Neuronal stem cell (in vitro differentiated cells): Measurements from ENCODE around the gene SIAH3.
A peak's percentile ranks its signal among the peaks of the same experiment; 100 is the strongest.

ENCODE experiments used
- DNase-seq: peaks from one replicate; pipeline ENCODE4 v3.0.0-alpha.2; 2013; ENCODE audit warnings: low spot score
- H2AFZ ChIP-seq: one replicate; pipeline ENCODE4 v1.6.1; 2013; ENCODE audit warnings: mild to moderate bottlenecking, low read length, inconsistent platforms
- H2AK5ac ChIP-seq: 2 replicates; pipeline ENCODE4 v1.6.1; 2013; ENCODE audit warnings: low read depth, mild to moderate bottlenecking, inconsistent platforms, low read length, moderate library complexity, mixed read lengths
- H2BK120ac ChIP-seq: 2 replicates; pipeline ENCODE4 v1.6.1; 2013; ENCODE audit warnings: low read depth, mild to moderate bottlenecking, inconsistent platforms, low read length, moderate library complexity, mixed read lengths
- H2BK12ac ChIP-seq: one replicate; pipeline ENCODE4 v1.6.1; 2013; ENCODE audit warnings: low read length, inconsistent platforms
- H2BK15ac ChIP-seq: 2 replicates; pipeline ENCODE4 v1.6.1; 2013; ENCODE audit warnings: mild to moderate bottlenecking, low read length, inconsistent platforms, mixed read lengths
- H2BK5ac ChIP-seq: one replicate; pipeline ENCODE4 v1.6.1; 2013; ENCODE audit warnings: inconsistent platforms, mild to moderate bottlenecking, low read length, moderate library complexity
- H3K14ac ChIP-seq: one replicate; pipeline ENCODE4 v1.6.1; 2013; ENCODE audit warnings: low read length, inconsistent platforms
- H3K18ac ChIP-seq: 2 replicates; pipeline ENCODE4 v1.6.1; 2013; ENCODE audit warnings: low read length, inconsistent platforms
- H3K23ac ChIP-seq: 2 replicates; pipeline ENCODE4 v1.6.1; 2013; ENCODE audit warnings: low read depth, mild to moderate bottlenecking, mixed read lengths, low read length, inconsistent platforms; ENCODE audit not compliant: poor library complexity
- H3K27ac ChIP-seq: replicated peaks from 3 replicates; pipeline ENCODE4 v1.5.1; 2013; ENCODE audit warnings: low read length, inconsistent platforms
- H3K27me3 ChIP-seq, 3 experiments: 2 replicates each; pipeline ENCODE4 v1.6.1; 2013; ENCODE audit warnings: low read length in 3 of 3, mild to moderate bottlenecking in 2 of 3, inconsistent platforms in 1 of 3, low read depth in 1 of 3, mixed read lengths in 1 of 3, moderate library complexity in 1 of 3; ENCODE audit not compliant: control insufficient read depth in 3 of 3, insufficient read depth in 3 of 3
- H3K36me3 ChIP-seq, 2 donors: replicated peaks in 1 of 2; 2 replicates each; pipeline ENCODE4 v1.6.1; 2013; ENCODE audit warnings: low read length in 2 of 2; ENCODE audit not compliant: control insufficient read depth in 2 of 2, insufficient read depth in 2 of 2
- H3K4ac ChIP-seq: 2 replicates; pipeline ENCODE4 v1.6.1; 2013; ENCODE audit warnings: inconsistent platforms, mild to moderate bottlenecking, low read length, moderate library complexity
- H3K4me1 ChIP-seq, 2 donors: 1 replicate in 1 of 2; 2 replicates in 1 of 2; pipeline ENCODE4 v1.6.1; 2013; ENCODE audit warnings: low read length in 2 of 2, low read depth in 1 of 2; ENCODE audit not compliant: control insufficient read depth in 2 of 2, insufficient read depth in 1 of 2
- H3K4me2 ChIP-seq: one replicate; pipeline ENCODE4 v1.6.1; 2013; ENCODE audit warnings: mild to moderate bottlenecking, low read length, inconsistent platforms; ENCODE audit not compliant: insufficient read depth, poor library complexity, severe bottlenecking
- H3K4me3 ChIP-seq, 2 donors: 2 replicates each; pipeline ENCODE4 v1.5.1; 2013; ENCODE audit warnings: low read length in 2 of 2, mild to moderate bottlenecking in 2 of 2, inconsistent platforms in 1 of 2, moderate library complexity in 1 of 2
- H3K79me1 ChIP-seq: one replicate; pipeline ENCODE4 v1.6.1; 2013; ENCODE audit warnings: low read depth, mild to moderate bottlenecking, inconsistent platforms, low read length, moderate library complexity
- H3K9ac ChIP-seq: one replicate; pipeline ENCODE4 v1.6.1; 2013; ENCODE audit warnings: mild to moderate bottlenecking, low read depth, low read length, inconsistent platforms; ENCODE audit not compliant: poor library complexity
- H3K9me3 ChIP-seq, 2 donors: replicated peaks in 1 of 2; 2 replicates each; pipeline versions ENCODE3 to v1.6.1; 2013; ENCODE audit warnings: low read length in 2 of 2, mild to moderate bottlenecking in 2 of 2, inconsistent platforms in 1 of 2, low read depth in 1 of 2, mixed read lengths in 1 of 2, moderate library complexity in 1 of 2; ENCODE audit not compliant: control insufficient read depth in 2 of 2, insufficient read depth in 1 of 2
- H4K8ac ChIP-seq: one replicate; pipeline ENCODE4 v1.6.1; 2013; ENCODE audit warnings: low read depth, mild to moderate bottlenecking, inconsistent platforms, low read length, moderate library complexity
- H4K91ac ChIP-seq: one replicate; pipeline ENCODE4 v1.6.1; 2013; ENCODE audit warnings: low read length, low read depth, mild to moderate bottlenecking, inconsistent platforms; ENCODE audit not compliant: poor library complexity
- WGBS, 2 donors: extraction: QIAGEN DNeasy Blood & Tissue Kit; methylation state at CpG; one replicate each; pipeline ENCODE4 v1.1.7; 2013; ENCODE audit warnings: missing lambda C conversion rate in 2 of 2, mixed read lengths in 1 of 2; ENCODE audit not compliant: insufficient read length in 2 of 2, insufficient replicate concordance in 1 of 2; ENCODE audit errors: extremely low coverage in 2 of 2; 5-methylcytosine and 5-hydroxymethylcytosine counted together

The SIAH3 gene

DNA sequence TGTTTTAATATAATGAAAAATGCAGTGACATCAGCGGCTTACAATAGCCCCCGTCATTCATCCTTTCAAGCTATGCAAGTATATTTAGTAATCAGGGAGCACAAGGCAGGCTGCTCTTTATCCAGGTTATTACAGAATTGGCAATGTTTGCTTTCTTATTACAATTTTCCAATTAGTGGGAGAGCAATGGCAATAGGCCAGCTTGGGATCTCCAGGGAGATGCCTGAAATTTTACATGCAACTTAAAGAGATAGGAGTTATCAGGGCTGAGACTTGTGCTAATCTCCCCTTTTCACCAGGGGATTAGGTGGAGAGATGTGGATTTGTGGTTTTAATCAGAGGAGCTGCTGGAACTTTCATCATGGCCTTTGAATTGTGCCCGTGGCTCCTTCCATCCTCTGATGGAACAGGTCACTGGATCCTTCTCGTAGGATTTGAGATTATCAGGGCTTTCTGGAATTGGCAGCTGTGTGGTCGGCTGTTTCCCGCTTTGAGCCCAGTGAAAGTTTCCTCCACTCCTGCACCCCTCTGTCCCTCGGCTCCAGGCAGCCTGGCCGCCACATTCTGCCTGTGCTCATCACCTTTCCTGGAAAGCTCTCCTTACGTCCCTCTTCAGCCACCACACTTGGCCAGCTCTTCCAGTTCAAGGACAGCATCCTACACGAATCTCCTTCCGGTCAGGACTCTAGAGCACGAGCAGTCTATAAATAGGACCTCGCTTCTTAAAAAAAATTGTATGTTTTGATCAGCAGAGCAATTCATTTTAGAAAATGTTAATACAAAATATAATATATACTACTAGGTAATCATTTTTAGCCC lies 102.4 kb downstream of the SIAH3 start:
- H3K27me3 ChIP-seq, result peaks cover 0 to 11% (median 0%) of the 10 kb centered on the region in 3 experiments
- H3K27ac ChIP-seq, result no peak overlapping the region
- H2BK12ac ChIP-seq, result no peak overlapping the region
- H2BK120ac ChIP-seq, result no peak overlapping the region
- H4K8ac ChIP-seq, result no peak overlapping the region
- no peak overlapping the region for H2BK15ac ChIP-seq
- H2AFZ ChIP-seq, result no peak overlapping the region
- H3K4me2 ChIP-seq, result no peak overlapping the region
- no peak overlapping the region for H3K9ac ChIP-seq
- WGBS, 2 donors, result no CpG with 5 or more reads among the region's 13 CpGs
- H3K14ac ChIP-seq, result no peak overlapping the region
- H3K4me1 ChIP-seq, result peaks cover 0 to 10% of the 10 kb centered on the region in 2 donors
- no peak overlapping the region for H3K4me3 ChIP-seq
- H3K23ac ChIP-seq, result no peak overlapping the region
- peak overlapping the region; percentile 33 for H3K18ac ChIP-seq
- H3K4ac ChIP-seq, result no peak overlapping the region
- DNase-seq, result no peak
- H3K79me1 ChIP-seq, result no peaks in the 10 kb centered on the region
- no peaks in the 10 kb centered on the region for H3K9me3 ChIP-seq
- H4K91ac ChIP-seq, result no peak overlapping the region
- no peak overlapping the region for H2BK5ac ChIP-seq
- no peaks in the 10 kb centered on the region for H3K36me3 ChIP-seq
- no peak overlapping the region for H2AK5ac ChIP-seq

GRCh38 chr13:45747071-45747470 lies 104.5 kb downstream of the SIAH3 start:
- H3K23ac ChIP-seq, result no peak overlapping the region
- no peak overlapping the region for H2BK12ac ChIP-seq
- peaks cover 0 to 11% (median 0%) of the 10 kb centered on the region in 3 experiments for H3K27me3 ChIP-seq
- H3K4me2 ChIP-seq, result no peak overlapping the region
- H2AFZ ChIP-seq, result no peak overlapping the region
- DNase-seq, result no peak
- no peak overlapping the region for H3K14ac ChIP-seq
- no peak overlapping the region for H2BK15ac ChIP-seq
- H2AK5ac ChIP-seq, result no peak overlapping the region
- no peak overlapping the region for H4K8ac ChIP-seq
- peaks cover 0 to 10% of the 10 kb centered on the region in 2 donors for H3K4me1 ChIP-seq
- no peak overlapping the region for H4K91ac ChIP-seq
- WGBS, 2 donors, result no CpG with 5 or more reads among the region's 2 CpGs
- no peak overlapping the region for H3K18ac ChIP-seq
- no peak overlapping the region for H3K4me3 ChIP-seq
- H3K9me3 ChIP-seq, result no peaks in the 10 kb centered on the region
- no peak overlapping the region for H2BK5ac ChIP-seq
- no peak overlapping the region for H3K4ac ChIP-seq
- no peak overlapping the region for H3K27ac ChIP-seq
- H2BK120ac ChIP-seq, result no peak overlapping the region
- no peaks in the 10 kb centered on the region for H3K79me1 ChIP-seq
- H3K9ac ChIP-seq, result no peak overlapping the region
- H3K36me3 ChIP-seq, result no peaks in the 10 kb centered on the region

- Histone ChIP-seq H3K27ac (no peak overlapping the region), H3K27me3 (peaks cover 0 to 5% (median 0%) of the 10 kb centered on the region in 3 experiments), H3K9me3 (no peaks in the 10 kb centered on the region), H3K4me1 (peaks cover 0 to 10% of the 10 kb centered on the region in 2 donors), H4K8ac (no peak overlapping the region), H2BK12ac (no peak overlapping the region), H2AFZ (no peak overlapping the region), H3K36me3 (no peaks in the 10 kb centered on the region), H3K18ac (no peak overlapping the region), H3K4me2 (no peak overlapping the region), H4K91ac (no peak overlapping the region), H2BK5ac (no peak overlapping the region), H3K4me3 (no peak overlapping the region), H3K14ac (no peak overlapping the region), H3K23ac (no peak overlapping the region), H2BK15ac (no peak overlapping the region), H3K4ac (no peak overlapping the region), H3K9ac (no peak overlapping the region), H3K79me1 (no peaks in the 10 kb centered on the region), H2BK120ac (no peak overlapping the region), H2AK5ac (no peak overlapping the region)
- WGBS, 2 donors, result no CpG with 5 or more reads among the region's 3 CpGs
- DNase-seq, result no peak
Measured at GRCh38 chr13:45744979-45745378, 106.6 kb downstream of the SIAH3 start.

- Histone ChIP-seq H2BK5ac (no peak overlapping the region), H3K27ac (no peak overlapping the region), H3K4me2 (no peak overlapping the region), H3K27me3 (peaks cover 0 to 3% (median 0%) of the 10 kb centered on the region in 3 experiments), H3K4ac (no peak overlapping the region), H3K36me3 (no peaks in the 10 kb centered on the region), H4K91ac (no peak overlapping the region), H3K14ac (no peak overlapping the region), H3K79me1 (no peaks in the 10 kb centered on the region), H2BK12ac (no peak overlapping the region), H3K4me1 (peaks cover 0 to 1% of the 10 kb centered on the region in 2 donors), H3K9ac (no peak overlapping the region), H3K18ac (no peak overlapping the region), H2AFZ (no peak overlapping the region), H2AK5ac (no peak overlapping the region), H4K8ac (no peak overlapping the region), H2BK120ac (no peak overlapping the region), H3K9me3 (no peaks in the 10 kb centered on the region), H3K23ac (no peak overlapping the region), H2BK15ac (no peak overlapping the region), H3K4me3 (no peak overlapping the region)
- no peak for DNase-seq
- WGBS, 2 donors, result no CpG with 5 or more reads among the region's 5 CpGs
Measured at GRCh38 chr13:45742985-45743384, 108.6 kb downstream of the SIAH3 start.
